Measurements from ENCODE around the gene SLC7A4.

- TF ChIP-seq CTCF (IDR thresholded peaks at IDR 0.05), result no peak
- no peak for TF ChIP-seq EP300 (IDR thresholded peaks at IDR 0.05; ENCODE audit: low read depth)
Observed at GRCh38 chr22:21030621-21031544, 1.5 kb downstream of the SLC7A4 start.

Data from transverse colon (tissue), 3 donors.